OCI-LY3 (cell line): ENCODE measurements around the gene CEBPG.

Experiments
- H2AFZ ChIP-seq: fragments of 200-600, 300-600 bp; shearing (Covaris generic); 2 replicates; pipeline ENCODE4 v1.6.0; 2014; ENCODE audit warnings: antibody characterized with exemption, low read depth, low read length
- H3K27ac ChIP-seq: fragments of 200-600, 300-600 bp; sonication (generic); 2 replicates; pipeline ENCODE4 v1.5.1; 2014; ENCODE audit warnings: mild to moderate bottlenecking, low read length, moderate library complexity, mixed read lengths
- H3K27me3 ChIP-seq: fragments of 200-600, 300-600 bp; sonication (generic); 2 replicates; pipeline ENCODE4 v1.6.1; 2014; ENCODE audit warnings: low read depth, low read length, mixed read lengths
- H3K36me3 ChIP-seq: fragments of 200-600, 300-600 bp; sonication (generic); replicated peaks from 2 replicates; pipeline ENCODE3; 2014; ENCODE audit warnings: low read depth, low read length, mixed read lengths
- H3K4me1 ChIP-seq: fragments of 300-600, 200-600 bp; sonication (generic); 2 replicates; pipeline ENCODE4 v1.6.1; 2014; ENCODE audit warnings: low read length, mixed read lengths
- H3K4me2 ChIP-seq: fragments of 200-600, 300-600 bp; sonication (generic); 2 replicates; pipeline ENCODE4 v1.6.1; 2014; ENCODE audit warnings: low read length, mixed read lengths
- H3K4me3 ChIP-seq: fragments of 300-600, 200-600 bp; sonication (generic); 2 replicates; pipeline ENCODE4 v1.5.1; 2014; ENCODE audit warnings: antibody characterized with exemption, mild to moderate bottlenecking, low read length, moderate library complexity
- H3K79me2 ChIP-seq: fragments of 300-600, 200-600 bp; shearing (Covaris generic); 2 replicates; pipeline ENCODE4 v1.6.1; 2014; ENCODE audit warnings: mild to moderate bottlenecking, low read length, mixed read lengths
- H3K9ac ChIP-seq: fragments of 300-600, 200-600 bp; shearing (Covaris generic); 2 replicates; pipeline ENCODE4 v1.6.0; 2014; ENCODE audit warnings: mild to moderate bottlenecking, low read length, moderate library complexity
- H3K9me3 ChIP-seq: fragments of 200-600, 300-600 bp; shearing (Covaris generic); 2 replicates; pipeline ENCODE4 v1.6.1; 2014; ENCODE audit warnings: low read length, mixed read lengths; ENCODE audit not compliant: insufficient read depth
- H4K20me1 ChIP-seq: fragments of 200-600, 300-600 bp; sonication (generic); 2 replicates; pipeline ENCODE4 v1.6.1; 2016; ENCODE audit warnings: low read length, mixed read lengths; ENCODE audit not compliant: insufficient read depth
- EZH2phosphoT487 ChIP-seq: fragments of 200-600 bp; shearing (Covaris generic); IDR thresholded peaks from 2 replicates; pipeline ENCODE4 v1.6.1; 2018; ENCODE audit warnings: antibody characterized with exemption, mixed run types, low read depth
- TF ChIP-seq, protein P1 (sequence below): fragments of 200-600, 300-600 bp; sonication (generic); IDR thresholded peaks from 2 replicates; pipeline ENCODE4 v1.5.1; 2014; ENCODE audit warnings: antibody characterized with exemption, low read length, low read depth

The CEBPG gene

DNA sequence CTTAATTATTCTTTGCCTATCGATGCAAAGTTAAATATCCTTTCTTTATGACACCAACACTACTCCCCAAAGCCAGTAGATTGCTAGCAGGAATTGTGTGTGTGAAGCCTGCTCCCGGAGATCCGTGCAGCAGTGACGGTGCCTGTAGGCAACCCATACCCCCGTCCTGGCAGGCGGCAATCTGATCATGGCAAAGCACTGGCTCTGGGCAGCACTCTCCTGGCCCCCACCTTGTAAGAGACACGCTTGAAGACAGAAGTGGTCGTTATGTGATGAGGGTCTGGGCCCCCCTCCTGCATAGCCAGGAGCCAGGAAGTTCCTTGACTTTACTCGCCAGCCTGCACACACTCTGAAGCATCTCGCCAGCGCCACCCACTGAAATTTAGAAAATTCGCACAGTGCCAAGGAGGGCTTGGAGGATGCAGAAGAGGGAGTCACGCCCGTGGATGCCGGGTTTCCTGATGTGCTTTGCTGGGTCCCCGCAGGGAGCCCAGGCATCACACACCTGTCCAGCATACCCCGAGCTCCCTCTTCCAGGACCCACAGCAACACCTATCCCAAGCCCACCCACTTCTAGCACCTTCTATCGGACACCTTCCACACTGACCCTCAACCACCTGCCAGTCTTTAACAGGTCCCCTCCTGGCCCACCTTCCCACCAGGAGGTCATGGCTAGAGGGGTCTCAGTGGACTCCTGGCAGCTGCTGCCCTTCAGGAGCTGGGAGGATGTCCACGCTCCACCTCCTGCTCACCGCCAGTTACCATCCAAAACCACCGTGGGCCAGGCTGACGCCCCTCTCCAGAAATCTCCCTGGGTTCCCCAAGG lies 54.5 kb downstream of the CEBPG start:
- Histone ChIP-seq H3K4me2 (no peak overlapping the region), H3K9ac (no peak overlapping the region), H3K4me1 (no peaks in the 10 kb centered on the region), H3K9me3 (no peaks in the 10 kb centered on the region), H3K4me3 (no peak overlapping the region), H2AFZ (no peak overlapping the region), H3K27me3 (no peaks in the 10 kb centered on the region), H4K20me1 (no peaks in the 10 kb centered on the region), H3K79me2 (no peaks in the 10 kb centered on the region), H3K27ac (no peak overlapping the region), H3K36me3 (no peaks in the 10 kb centered on the region)
- TF ChIP-seq EZH2phosphoT487: no peak
- TF ChIP-seq, protein P1, sequence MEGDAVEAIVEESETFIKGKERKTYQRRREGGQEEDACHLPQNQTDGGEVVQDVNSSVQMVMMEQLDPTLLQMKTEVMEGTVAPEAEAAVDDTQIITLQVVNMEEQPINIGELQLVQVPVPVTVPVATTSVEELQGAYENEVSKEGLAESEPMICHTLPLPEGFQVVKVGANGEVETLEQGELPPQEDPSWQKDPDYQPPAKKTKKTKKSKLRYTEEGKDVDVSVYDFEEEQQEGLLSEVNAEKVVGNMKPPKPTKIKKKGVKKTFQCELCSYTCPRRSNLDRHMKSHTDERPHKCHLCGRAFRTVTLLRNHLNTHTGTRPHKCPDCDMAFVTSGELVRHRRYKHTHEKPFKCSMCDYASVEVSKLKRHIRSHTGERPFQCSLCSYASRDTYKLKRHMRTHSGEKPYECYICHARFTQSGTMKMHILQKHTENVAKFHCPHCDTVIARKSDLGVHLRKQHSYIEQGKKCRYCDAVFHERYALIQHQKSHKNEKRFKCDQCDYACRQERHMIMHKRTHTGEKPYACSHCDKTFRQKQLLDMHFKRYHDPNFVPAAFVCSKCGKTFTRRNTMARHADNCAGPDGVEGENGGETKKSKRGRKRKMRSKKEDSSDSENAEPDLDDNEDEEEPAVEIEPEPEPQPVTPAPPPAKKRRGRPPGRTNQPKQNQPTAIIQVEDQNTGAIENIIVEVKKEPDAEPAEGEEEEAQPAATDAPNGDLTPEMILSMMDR: no peak

DNA sequence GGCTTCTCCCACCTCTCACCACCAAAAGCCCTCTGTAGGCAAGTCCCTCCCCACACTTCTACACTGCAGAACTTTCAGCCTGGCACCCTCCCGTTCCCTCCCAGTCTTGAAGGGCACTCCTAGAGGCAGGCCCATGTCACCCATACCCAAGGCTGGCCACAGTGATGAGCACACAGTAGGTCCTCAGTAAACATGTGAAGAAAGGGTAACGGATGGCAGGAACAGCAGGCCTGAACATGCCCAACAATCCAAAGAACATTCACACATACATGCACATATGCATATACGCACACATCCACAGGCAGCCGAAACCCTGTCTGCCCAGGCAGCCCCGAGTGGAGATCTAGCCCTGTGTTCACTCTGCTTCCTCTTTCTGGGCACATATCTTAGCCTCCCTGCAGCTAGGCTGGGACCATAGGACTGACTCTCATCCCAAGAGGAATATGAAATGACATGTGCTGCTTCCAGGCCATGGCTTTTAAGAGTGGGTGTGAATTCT lies 55.2 kb downstream of the CEBPG start:
- Histone ChIP-seq H3K27me3 (no peaks in the 10 kb centered on the region), H3K9ac (no peak overlapping the region), H3K4me3 (no peak overlapping the region), H3K4me1 (no peaks in the 10 kb centered on the region), H3K79me2 (no peaks in the 10 kb centered on the region), H3K36me3 (no peaks in the 10 kb centered on the region), H3K4me2 (no peak overlapping the region), H3K27ac (no peak overlapping the region), H3K9me3 (no peaks in the 10 kb centered on the region), H2AFZ (no peak overlapping the region), H4K20me1 (no peaks in the 10 kb centered on the region)
- TF ChIP-seq, protein P1: no peak
- no peak for TF ChIP-seq EZH2phosphoT487

DNA sequence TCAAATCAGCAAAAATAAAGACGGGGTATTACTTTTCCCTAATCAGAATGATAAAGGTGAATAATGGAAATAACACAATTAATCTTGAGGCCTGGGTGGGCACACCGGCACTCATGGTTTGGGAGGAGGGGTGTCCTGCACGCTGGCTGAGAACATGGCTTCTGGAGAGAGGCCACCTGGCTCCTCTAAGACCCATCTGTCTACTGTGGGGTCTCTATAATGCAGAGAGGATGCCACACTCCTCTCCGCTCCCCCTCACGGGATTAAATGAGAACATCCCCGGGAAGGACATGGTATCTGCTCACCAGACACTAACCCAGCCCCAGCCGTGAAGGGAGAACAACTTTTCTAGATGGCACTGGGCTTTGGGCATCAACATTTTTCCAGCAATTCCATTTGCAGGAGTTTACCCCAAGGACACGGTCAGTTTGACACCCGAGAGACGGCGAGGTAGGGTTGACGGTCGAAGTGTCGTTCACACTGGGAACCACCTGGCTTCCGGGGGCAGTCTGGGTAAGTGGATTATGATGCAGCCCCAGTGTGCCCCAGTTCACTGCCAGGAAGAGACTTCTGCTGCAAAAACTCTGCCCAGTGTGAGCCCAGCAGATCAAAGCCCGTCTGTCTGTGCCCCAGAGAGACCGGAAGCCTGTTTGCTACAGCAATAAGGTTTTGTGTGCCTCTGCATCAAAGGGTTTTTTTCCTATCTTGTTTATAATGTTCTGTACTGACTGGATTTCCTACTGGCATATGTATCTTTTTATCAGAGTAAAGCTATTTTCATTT lies 56.6 kb downstream of the CEBPG start:
- no peaks in the 10 kb centered on the region for H3K79me2 ChIP-seq
- H3K4me1 ChIP-seq: no peaks in the 10 kb centered on the region
- H3K27me3 ChIP-seq: no peaks in the 10 kb centered on the region
- no peak overlapping the region for H3K9ac ChIP-seq
- H3K27ac ChIP-seq: no peak overlapping the region
- no peaks in the 10 kb centered on the region for H3K9me3 ChIP-seq
- TF ChIP-seq EZH2phosphoT487: no peak
- TF ChIP-seq, protein P1: no peak
- H3K4me2 ChIP-seq: peak overlapping the region; percentile 34
- H3K4me3 ChIP-seq: peak overlapping the region; percentile 30
- H4K20me1 ChIP-seq: no peaks in the 10 kb centered on the region
- peak overlapping the region; percentile 26; the same call in 1 of the 2 replicates for H2AFZ ChIP-seq
- no peaks in the 10 kb centered on the region for H3K36me3 ChIP-seq
